HG03521 (cell line): Measurements from ENCODE around the gene BTBD2.
"Not testable (repeated sequence)": the region's sequence is repeated elsewhere in the genome, so short reads cannot be mapped to it uniquely, and the experiment has no call there.

ENCODE experiments used
- ATAC-seq: cut with Tn5 transposase; IDR thresholded peaks from one replicate; pipeline ENCODE4 v1.9.1; 2021; ENCODE audit warnings: mild to moderate bottlenecking, moderate library complexity; ENCODE audit not compliant: unreplicated experiment

BTBD2 gene

GRCh38 chr19:2040647-2041432, 25.3 kb upstream of the BTBD2 start:
- ATAC-seq, result no peak

GRCh38 chr19:2039959-2040646, 24.6 kb upstream of the BTBD2 start:
- no peak for ATAC-seq

- ATAC-seq, result no peak
Measured at GRCh38 chr19:2039089-2039958, 23.8 kb upstream of the BTBD2 start.

- ATAC-seq, result no peak
Measured at GRCh38 chr19:2038284-2039088, 23.0 kb upstream of the BTBD2 start.

- ATAC-seq, result no peak
Measured at GRCh38 chr19:2037651-2038255, 22.2 kb upstream of the BTBD2 start.

GRCh38 chr19:2036424-2036823, 20.9 kb upstream of the BTBD2 start:
- ATAC-seq, result no peak

- ATAC-seq, result no peak
Measured at GRCh38 chr19:2035590-2035991, 20.1 kb upstream of the BTBD2 start.

GRCh38 chr19:2034729-2035589, 19.4 kb upstream of the BTBD2 start:
- ATAC-seq, result no peak

GRCh38 chr19:2034253-2034652, 18.7 kb upstream of the BTBD2 start:
- not testable (repeated sequence) for ATAC-seq

GRCh38 chr19:2033825-2034159, 18.3 kb upstream of the BTBD2 start:
- ATAC-seq, result no peak

- no peak for ATAC-seq
Measured at GRCh38 chr19:2033115-2033824, 17.8 kb upstream of the BTBD2 start.

- no peak for ATAC-seq
Measured at GRCh38 chr19:2032296-2032941, 16.9 kb upstream of the BTBD2 start.

- no peak for ATAC-seq
Measured at GRCh38 chr19:2027361-2027760, 11.8 kb upstream of the BTBD2 start.

- ATAC-seq, result no peak
Measured at GRCh38 chr19:2026770-2027169, 11.3 kb upstream of the BTBD2 start.

- no peak for ATAC-seq
Measured at GRCh38 chr19:2022289-2022688, 6.8 kb upstream of the BTBD2 start.

GRCh38 chr19:2021453-2022140, 6.1 kb upstream of the BTBD2 start:
- no peak for ATAC-seq

GRCh38 chr19:2018752-2019151, 3.2 kb upstream of the BTBD2 start:
- ATAC-seq, result no peak
